ENCODE data around the gene ALK. TPM values are rescaled to one million over a fixed set of nuclear protein-coding genes. Genes with fewer than 3 reads are reported as not detected.

The ALK gene
- polyA plus RNA-seq, 1 experiment, result not detected

GRCh38 chr2:29460190-29460589, 461.2 kb downstream of the ALK start:
- ChIA-PET CTCF (interaction anchor here (0.6 kb wide), 1 partner anchor 20 kb away, joined by 10 read pairs; no protein-coding TSS in a partner anchor), POLR2A (interaction anchor here (0.7 to 1.0 kb wide), 2 partner anchors 10 to 63 kb away, joined by 3 read pairs; no protein-coding TSS in a partner anchor)
- no peaks in the 10 kb centered on the region for H3K9me3 ChIP-seq (ENCODE audit: control insufficient read depth, insufficient read depth, low read length)
- no peaks in the 10 kb centered on the region for H3K27me3 ChIP-seq (ENCODE audit: control insufficient read depth, insufficient read depth, low read length)
- no peak for DNase-seq (ENCODE audit: low read depth, low spot score)
- H3K4me3 ChIP-seq (ENCODE audit: low read depth, low read length), result no peak overlapping the region
- no peak overlapping the region for H3K27ac ChIP-seq (ENCODE audit: low read depth, low read length)
- no peak for TF ChIP-seq CTCF (IDR thresholded peaks at IDR 0.05; ENCODE audit: low read depth, low read length)

- H3K4me3 ChIP-seq (ENCODE audit: low read depth, low read length), result no peak overlapping the region
- DNase-seq (ENCODE audit: low read depth, low spot score), result peak; percentile 62
- ChIA-PET CTCF (interaction anchor here (0.6 kb wide), 1 partner anchor 21 kb away, joined by 10 read pairs; no protein-coding TSS in a partner anchor), POLR2A (interaction anchor here (0.6 to 1.0 kb wide), 3 partner anchors 20 to 324 kb away, joined by 3 to 5 read pairs (median 5); no protein-coding TSS in a partner anchor)
- H3K27me3 ChIP-seq (ENCODE audit: control insufficient read depth, insufficient read depth, low read length), result no peaks in the 10 kb centered on the region
- no peak overlapping the region for H3K27ac ChIP-seq (ENCODE audit: low read depth, low read length)
- no peaks in the 10 kb centered on the region for H3K9me3 ChIP-seq (ENCODE audit: control insufficient read depth, insufficient read depth, low read length)
- TF ChIP-seq CTCF (IDR thresholded peaks at IDR 0.05; ENCODE audit: low read depth, low read length), result no peak
These were observed 461.8 kb downstream of the ALK start for GRCh38 chr2:29459445-29460179.

- ChIA-PET POLR2A (no interaction called here), CTCF (no interaction called here)
- no peak for TF ChIP-seq CTCF (IDR thresholded peaks at IDR 0.05; ENCODE audit: low read depth, low read length)
- Histone ChIP-seq H3K9me3 (ENCODE audit: control insufficient read depth, insufficient read depth, low read length) (no peaks in the 10 kb centered on the region), H3K4me3 (ENCODE audit: low read depth, low read length) (no peak overlapping the region), H3K27me3 (ENCODE audit: control insufficient read depth, insufficient read depth, low read length) (no peaks in the 10 kb centered on the region), H3K27ac (ENCODE audit: low read depth, low read length) (no peak overlapping the region)
- no peak for DNase-seq (ENCODE audit: low read depth, low spot score)
These were observed 465.0 kb downstream of the ALK start for GRCh38 chr2:29456429-29456828.

GRCh38 chr2:29455200-29455860, 466.1 kb downstream of the ALK start:
- TF ChIP-seq CTCF (IDR thresholded peaks at IDR 0.05; ENCODE audit: low read depth, low read length), result no peak
- H3K9me3 ChIP-seq (ENCODE audit: control insufficient read depth, insufficient read depth, low read length), result no peaks in the 10 kb centered on the region
- DNase-seq (ENCODE audit: low read depth, low spot score), result no peak
- H3K27me3 ChIP-seq (ENCODE audit: control insufficient read depth, insufficient read depth, low read length), result no peaks in the 10 kb centered on the region
- ChIA-PET CTCF (no interaction called here), POLR2A (no interaction called here)
- no peak overlapping the region for H3K4me3 ChIP-seq (ENCODE audit: low read depth, low read length)
- H3K27ac ChIP-seq (ENCODE audit: low read depth, low read length), result no peak overlapping the region

GRCh38 chr2:29452036-29452435, 469.4 kb downstream of the ALK start:
- ChIA-PET POLR2A (no interaction called here), CTCF (no interaction called here)
- Histone ChIP-seq H3K27me3 (ENCODE audit: control insufficient read depth, insufficient read depth, low read length) (no peaks in the 10 kb centered on the region), H3K9me3 (ENCODE audit: control insufficient read depth, insufficient read depth, low read length) (no peaks in the 10 kb centered on the region), H3K27ac (ENCODE audit: low read depth, low read length) (no peak overlapping the region), H3K4me3 (ENCODE audit: low read depth, low read length) (no peak overlapping the region)
- no peak for TF ChIP-seq CTCF (IDR thresholded peaks at IDR 0.05; ENCODE audit: low read depth, low read length)
- DNase-seq (ENCODE audit: low read depth, low spot score), result no peak
